ENCODE measurements around the gene KMT2B. TPM values are rescaled to one million over a fixed set of nuclear protein-coding genes. Genes with fewer than 3 reads are reported as not detected.
A peak's percentile ranks its signal among the peaks of the same experiment; 100 is the strongest.

KMT2B gene
- total RNA-seq, 1 experiment from 2014 or later: 32.2 TPM

DNA sequence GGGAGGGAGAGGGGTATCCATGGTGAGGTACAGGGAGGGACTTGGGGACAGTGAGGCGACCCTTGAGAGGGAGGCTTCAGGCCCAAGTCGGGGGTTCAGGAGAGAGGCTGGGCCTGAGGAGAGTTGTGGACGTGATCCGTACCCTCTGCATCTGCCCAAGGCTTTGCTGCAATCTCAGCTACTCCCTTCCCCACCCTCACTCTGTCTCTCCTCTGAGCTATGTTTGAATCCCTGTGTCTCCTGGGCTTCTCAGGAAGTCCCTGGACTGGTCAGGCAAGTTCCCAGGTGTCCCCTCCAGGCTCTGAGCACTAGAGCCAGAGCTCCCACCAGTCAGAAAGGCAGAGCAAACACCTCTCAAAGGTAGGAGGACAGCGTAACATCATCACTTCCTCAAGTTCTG is 32.4 kb downstream of the KMT2B start:
- H3K4me3 ChIP-seq: peak overlapping the region; percentile 24; the same call in 1 of the 2 replicates
- peak overlapping the region; percentile 79 for H3K4me2 ChIP-seq
- no TSS peak for BruUV-seq (replicated peaks)
- H4K20me1 ChIP-seq (ENCODE audit: insufficient read depth): no peaks in the 10 kb centered on the region
- no peak for TF ChIP-seq EZH2 (IDR thresholded peaks at IDR 0.05; ENCODE audit: low read depth)
- H3K9me2 ChIP-seq (ENCODE audit: insufficient read depth): no peaks in the 10 kb centered on the region
- peak; percentile 24 to 47 for DNase-seq
- no peaks in the 10 kb centered on the region for H3K27me3 ChIP-seq (ENCODE audit: insufficient read depth, low read depth)
- H3K9me3 ChIP-seq (ENCODE audit: insufficient read depth, low read depth): no peaks in the 10 kb centered on the region
- POLR2A ChIA-PET (ENCODE audit: unreplicated experiment): interaction anchor here (0.6 kb wide), 1 partner anchor 21 kb away, joined by 3 read pairs; no protein-coding TSS in a partner anchor
- no peaks in the 10 kb centered on the region for H3K36me3 ChIP-seq (ENCODE audit: low read depth)
- H3F3A ChIP-seq (ENCODE audit: insufficient read depth, low read depth): peaks cover 14% of the 10 kb centered on the region
- H3K4me1 ChIP-seq (replicated peaks; ENCODE audit: insufficient read depth): peaks cover 31% of the 10 kb centered on the region
- CTCF ChIA-PET: interaction anchor here (0.5 kb wide), 1 partner anchor 34 kb away, joined by 7 read pairs; no protein-coding TSS in a partner anchor
- H2AFZ ChIP-seq: no peak overlapping the region
- peaks cover 29% of the 10 kb centered on the region for H3K79me2 ChIP-seq (ENCODE audit: low read depth)
- no peak overlapping the region for H3K27ac ChIP-seq
- intact Hi-C loops (cut with micrococcal nuclease; ENCODE audit: unreplicated experiment): no loop called here

DNA sequence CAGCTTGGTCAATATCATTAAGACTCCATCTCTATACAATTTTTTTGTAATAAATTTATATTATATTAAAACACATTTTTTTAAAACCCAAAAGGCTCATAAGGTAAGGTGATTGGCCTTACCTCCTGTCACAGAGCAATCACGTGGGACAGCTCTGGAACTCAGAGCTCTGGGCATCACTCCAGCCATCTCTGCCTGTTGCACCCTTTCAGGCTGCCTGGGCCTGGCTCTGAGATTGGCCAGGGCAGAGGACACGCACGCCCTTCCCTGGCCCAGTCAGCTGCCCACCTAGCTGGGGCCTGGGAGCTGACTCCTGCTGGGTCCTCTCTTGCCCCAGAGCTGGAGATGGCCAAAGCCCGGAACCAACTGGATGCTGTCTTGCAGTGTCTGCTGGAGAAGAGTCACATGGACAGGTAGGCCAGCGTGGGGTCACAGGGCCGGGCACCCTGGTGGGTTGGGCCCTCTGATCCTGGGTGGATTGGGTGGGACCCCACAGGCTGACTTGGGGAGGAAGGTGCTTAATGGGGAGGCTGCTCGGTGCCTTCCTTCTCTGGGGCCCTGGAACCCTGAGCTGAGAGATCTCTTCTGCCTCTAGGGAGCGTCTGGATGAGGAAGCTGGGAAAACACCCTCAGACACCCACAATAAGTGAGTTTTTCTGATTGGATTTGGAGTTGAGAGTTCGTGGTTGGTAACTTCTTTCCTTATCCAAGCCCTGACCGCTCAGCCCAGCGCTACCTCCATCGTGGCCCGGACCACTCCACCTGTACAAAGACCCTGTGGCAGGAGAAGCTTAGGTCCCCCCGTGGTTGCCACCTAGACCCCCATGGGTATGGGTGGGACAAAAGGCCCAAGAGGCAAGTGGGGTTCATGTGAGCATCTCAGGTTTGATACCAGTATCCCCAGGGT is 34.3 kb downstream of the KMT2B start:
- CTCF ChIA-PET: no interaction called here
- POLR2A ChIA-PET (ENCODE audit: unreplicated experiment): interaction anchor here (0.7 kb wide), 1 partner anchor 196 kb away, joined by 4 read pairs; no protein-coding TSS in a partner anchor
- H2AFZ ChIP-seq: no peak overlapping the region

DNA sequence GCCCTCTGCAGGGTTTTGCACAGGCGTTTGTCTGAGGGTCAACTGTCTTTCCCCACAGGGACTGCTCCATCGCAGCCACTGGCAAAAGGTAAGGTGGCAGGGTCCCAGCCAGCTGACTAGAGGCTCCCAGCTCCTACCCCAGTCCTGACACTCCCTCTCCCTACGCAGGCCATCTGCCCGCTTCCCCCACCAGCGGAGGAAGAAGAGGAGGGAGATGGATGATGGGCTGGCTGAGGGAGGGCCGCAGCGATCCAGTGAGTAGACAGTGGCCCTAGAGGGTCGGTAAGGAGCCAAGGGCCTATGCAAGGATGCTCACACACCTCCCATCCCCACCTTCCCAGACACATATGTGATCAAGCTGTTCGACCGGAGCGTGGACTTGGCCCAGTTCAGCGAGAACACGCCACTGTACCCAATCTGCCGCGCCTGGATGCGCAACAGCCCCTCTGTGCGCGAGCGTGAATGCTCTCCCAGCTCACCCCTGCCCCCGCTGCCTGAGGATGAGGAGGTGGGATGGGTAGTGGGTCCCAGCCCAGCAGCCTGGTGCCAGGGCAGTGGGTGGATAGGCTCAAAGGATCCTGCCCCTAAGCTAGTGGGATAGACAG is 35.0 kb downstream of the KMT2B start:
- ChIA-PET CTCF (no interaction called here), POLR2A (ENCODE audit: unreplicated experiment) (interaction anchor here (0.7 kb wide), 1 partner anchor 196 kb away, joined by 4 read pairs; no protein-coding TSS in a partner anchor)
- Histone ChIP-seq H3K36me3 (ENCODE audit: low read depth) (no peaks in the 10 kb centered on the region), H3K27ac (no peak overlapping the region), H3K27me3 (ENCODE audit: insufficient read depth, low read depth) (no peaks in the 10 kb centered on the region), H4K20me1 (ENCODE audit: insufficient read depth) (no peaks in the 10 kb centered on the region), H2AFZ (no peak overlapping the region), H3K4me1 (replicated peaks; ENCODE audit: insufficient read depth) (peaks cover 25% of the 10 kb centered on the region), H3K9me3 (ENCODE audit: insufficient read depth, low read depth) (no peaks in the 10 kb centered on the region), H3F3A (ENCODE audit: insufficient read depth, low read depth) (peaks cover 14% of the 10 kb centered on the region), H3K79me2 (ENCODE audit: low read depth) (peaks cover 11% of the 10 kb centered on the region), H3K9me2 (ENCODE audit: insufficient read depth) (no peaks in the 10 kb centered on the region), H3K4me3 (no peak overlapping the region), H3K4me2 (no peak overlapping the region)
- no TSS peak for BruUV-seq (replicated peaks)
- intact Hi-C loops (cut with micrococcal nuclease; ENCODE audit: unreplicated experiment): no loop called here
- TF ChIP-seq, protein P1, sequence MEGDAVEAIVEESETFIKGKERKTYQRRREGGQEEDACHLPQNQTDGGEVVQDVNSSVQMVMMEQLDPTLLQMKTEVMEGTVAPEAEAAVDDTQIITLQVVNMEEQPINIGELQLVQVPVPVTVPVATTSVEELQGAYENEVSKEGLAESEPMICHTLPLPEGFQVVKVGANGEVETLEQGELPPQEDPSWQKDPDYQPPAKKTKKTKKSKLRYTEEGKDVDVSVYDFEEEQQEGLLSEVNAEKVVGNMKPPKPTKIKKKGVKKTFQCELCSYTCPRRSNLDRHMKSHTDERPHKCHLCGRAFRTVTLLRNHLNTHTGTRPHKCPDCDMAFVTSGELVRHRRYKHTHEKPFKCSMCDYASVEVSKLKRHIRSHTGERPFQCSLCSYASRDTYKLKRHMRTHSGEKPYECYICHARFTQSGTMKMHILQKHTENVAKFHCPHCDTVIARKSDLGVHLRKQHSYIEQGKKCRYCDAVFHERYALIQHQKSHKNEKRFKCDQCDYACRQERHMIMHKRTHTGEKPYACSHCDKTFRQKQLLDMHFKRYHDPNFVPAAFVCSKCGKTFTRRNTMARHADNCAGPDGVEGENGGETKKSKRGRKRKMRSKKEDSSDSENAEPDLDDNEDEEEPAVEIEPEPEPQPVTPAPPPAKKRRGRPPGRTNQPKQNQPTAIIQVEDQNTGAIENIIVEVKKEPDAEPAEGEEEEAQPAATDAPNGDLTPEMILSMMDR (conservative IDR thresholded peaks at IDR 0.05): no peak
- TF ChIP-seq EZH2 (IDR thresholded peaks at IDR 0.05; ENCODE audit: low read depth): no peak
- no peak for DNase-seq

More for the DNA sequence above, 34.3 kb downstream of the KMT2B start:
- no peak for DNase-seq
- no TSS peak for BruUV-seq (replicated peaks)
- no peak overlapping the region for H3K27ac ChIP-seq
- no peaks in the 10 kb centered on the region for H4K20me1 ChIP-seq (ENCODE audit: insufficient read depth)
- intact Hi-C loops (cut with micrococcal nuclease; ENCODE audit: unreplicated experiment): no loop called here
- H3K36me3 ChIP-seq (ENCODE audit: low read depth): no peaks in the 10 kb centered on the region
- peaks cover 27% of the 10 kb centered on the region for H3K4me1 ChIP-seq (replicated peaks; ENCODE audit: insufficient read depth)
- H3K4me3 ChIP-seq: no peak overlapping the region
- no peaks in the 10 kb centered on the region for H3K9me2 ChIP-seq (ENCODE audit: insufficient read depth)
- no peaks in the 10 kb centered on the region for H3K27me3 ChIP-seq (ENCODE audit: insufficient read depth, low read depth)
- peaks cover 17% of the 10 kb centered on the region for H3F3A ChIP-seq (ENCODE audit: insufficient read depth, low read depth)
- no peaks in the 10 kb centered on the region for H3K9me3 ChIP-seq (ENCODE audit: insufficient read depth, low read depth)
- H3K79me2 ChIP-seq (ENCODE audit: low read depth): peaks cover 15% of the 10 kb centered on the region
- H3K4me2 ChIP-seq: no peak overlapping the region
- TF ChIP-seq, protein P1 (conservative IDR thresholded peaks at IDR 0.05): no peak
- TF ChIP-seq EZH2 (IDR thresholded peaks at IDR 0.05; ENCODE audit: low read depth): no peak

All from PC-9 (cell line).